GM23338 (cell line): ENCODE measurements around the gene FOXA1.

Source experiments
- CTCF ChIP-seq, 2 experiments: fragments of 200-600 bp in 1 of 2; sonication (generic) in 1 of 2; conservative IDR thresholded peaks; 2 replicates each; pipeline versions ENCODE4 v1.5.1 to v1.6.1; 2016 to 2017; ENCODE audit warnings: antibody characterized with exemption in 2 of 2, low read depth in 2 of 2, mild to moderate bottlenecking in 2 of 2, moderate library complexity in 1 of 2
- EZH2 ChIP-seq: fragments of 200-600 bp; sonication (generic); IDR thresholded peaks from one replicate; pipeline ENCODE4 v1.8.0; 2017; ENCODE audit warnings: antibody characterized with exemption, mild to moderate bottlenecking, low read depth; ENCODE audit not compliant: unreplicated experiment
- POLR2AphosphoS5 ChIP-seq: IDR thresholded peaks from 2 replicates; pipeline ENCODE4 v1.6.1; 2016; ENCODE audit warnings: antibody characterized with exemption, low read depth

GRCh38 chr14:37584211-37585100 is 10.6 kb downstream of the FOXA1 start:
- TF ChIP-seq POLR2AphosphoS5 (no peak), CTCF (conservative IDR thresholded peaks at IDR 0.05; ENCODE audit: low read depth in 2 of 2) (no peak), EZH2 (peak; percentile 75)
